WTC11 (cell line): ENCODE measurements around the gene RGS6.

ENCODE experiments used
- ATF6 ChIP-seq: sonication (generic); formaldehyde crosslinking; IDR thresholded peaks from 2 replicates; pipeline ENCODE4 v1.8.1; 2023; ENCODE audit warnings: mild to moderate bottlenecking, missing genetic modification reagents
- CREB1 ChIP-seq: sonication (generic); formaldehyde crosslinking; IDR thresholded peaks from 2 replicates; pipeline ENCODE4 v1.8.0; 2023; ENCODE audit warnings: mild to moderate bottlenecking, missing genetic modification reagents
- ESRRA ChIP-seq: sonication (generic); formaldehyde crosslinking; IDR thresholded peaks from 2 replicates; pipeline ENCODE4 v1.8.1; 2022; ENCODE audit warnings: mild to moderate bottlenecking, missing genetic modification reagents, borderline replicate concordance
- JUN ChIP-seq: sonication (generic); formaldehyde crosslinking; IDR thresholded peaks from 2 replicates; pipeline ENCODE4 v1.8.0; 2023; ENCODE audit warnings: mild to moderate bottlenecking, missing genetic modification reagents
- NR2C2 ChIP-seq: sonication (generic); formaldehyde crosslinking; IDR thresholded peaks from 2 replicates; pipeline ENCODE4 v1.8.0; 2022; ENCODE audit warnings: mild to moderate bottlenecking, missing genetic modification reagents
- SP1 ChIP-seq: sonication (generic); formaldehyde crosslinking; conservative IDR thresholded peaks from 2 replicates; pipeline ENCODE4 v1.8.1; 2022; ENCODE audit warnings: missing genetic modification reagents
- USF2 ChIP-seq: sonication (generic); formaldehyde crosslinking; IDR thresholded peaks from 2 replicates; pipeline ENCODE4 v1.8.1; 2023; ENCODE audit warnings: mild to moderate bottlenecking, missing genetic modification reagents, moderate library complexity
- ZMAT4 ChIP-seq: fragments of 250-450 bp; sonication (Bioruptor Pico); IDR thresholded peaks from 2 replicates; pipeline ENCODE4 v1.9.0; 2021; ENCODE audit warnings: mild to moderate bottlenecking
- ZNF121 ChIP-seq: sonication (generic); formaldehyde crosslinking; IDR thresholded peaks from 2 replicates; pipeline ENCODE4 v1.8.0; 2023; ENCODE audit warnings: missing genetic modification reagents
- ZNF423 ChIP-seq: fragments of 250-450 bp; sonication (Bioruptor Pico); IDR thresholded peaks from 2 replicates; pipeline ENCODE4 v2.1.2; 2022; ENCODE audit warnings: mild to moderate bottlenecking, moderate library complexity
- TF ChIP-seq, protein P1 (sequence below): fragments of 200-600 bp; IDR thresholded peaks from 2 replicates; pipeline ENCODE4 v1.8.0; 2022; ENCODE audit warnings: antibody characterized with exemption
- TF ChIP-seq, protein P2 (sequence below): sonication (generic); formaldehyde crosslinking; IDR thresholded peaks from 2 replicates; pipeline ENCODE4 v1.8.0; 2022; ENCODE audit warnings: mild to moderate bottlenecking, missing genetic modification reagents

DNA sequence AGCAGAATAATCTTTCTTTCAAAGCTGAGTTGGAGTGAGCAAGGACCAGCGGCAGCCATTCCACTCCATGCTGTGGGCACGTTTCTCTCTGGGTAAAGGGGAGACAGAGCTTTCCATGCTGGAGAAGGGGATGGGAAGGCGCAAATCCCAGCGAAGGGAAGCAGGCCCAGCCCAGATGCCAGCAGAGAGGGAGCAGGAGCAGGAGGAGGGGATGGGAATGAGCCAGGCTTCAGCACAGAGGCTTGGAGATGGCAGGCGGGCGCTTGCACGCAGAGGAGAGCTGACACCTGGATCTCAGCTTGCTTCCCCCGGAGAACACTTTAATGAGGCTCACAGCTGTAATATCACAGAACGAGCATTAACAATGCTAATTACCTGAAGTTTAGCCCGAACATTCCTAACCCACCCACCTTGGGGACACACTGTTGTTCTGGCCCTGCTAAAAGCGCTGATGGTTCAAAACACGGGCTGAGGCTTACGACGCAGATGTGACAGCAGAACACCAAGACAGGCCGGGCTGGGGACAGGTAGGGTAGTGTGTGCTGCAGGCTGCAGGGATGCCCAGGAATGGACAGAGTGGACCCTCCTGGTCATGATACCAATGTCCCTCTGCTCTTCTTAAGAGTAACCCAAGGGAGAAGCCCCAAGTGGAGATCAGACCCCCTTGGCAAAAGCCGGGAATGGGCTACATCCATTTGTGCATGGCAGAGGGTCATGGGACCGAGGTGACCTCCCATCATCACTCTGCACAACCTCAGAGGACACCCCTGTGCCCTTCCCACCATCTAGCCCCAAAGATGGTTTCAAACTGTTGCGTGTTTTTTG, 673.1 kb downstream of the RGS6 start:
- TF ChIP-seq ZNF121 (CRISPR knock-in tag): no peak
- no peak for TF ChIP-seq ZMAT4
- TF ChIP-seq ESRRA (CRISPR knock-in tag): no peak
- no peak for TF ChIP-seq JUN (CRISPR knock-in tag)
- TF ChIP-seq ATF6 (CRISPR knock-in tag): no peak
- TF ChIP-seq CREB1 (CRISPR knock-in tag): no peak
- TF ChIP-seq, protein P1, sequence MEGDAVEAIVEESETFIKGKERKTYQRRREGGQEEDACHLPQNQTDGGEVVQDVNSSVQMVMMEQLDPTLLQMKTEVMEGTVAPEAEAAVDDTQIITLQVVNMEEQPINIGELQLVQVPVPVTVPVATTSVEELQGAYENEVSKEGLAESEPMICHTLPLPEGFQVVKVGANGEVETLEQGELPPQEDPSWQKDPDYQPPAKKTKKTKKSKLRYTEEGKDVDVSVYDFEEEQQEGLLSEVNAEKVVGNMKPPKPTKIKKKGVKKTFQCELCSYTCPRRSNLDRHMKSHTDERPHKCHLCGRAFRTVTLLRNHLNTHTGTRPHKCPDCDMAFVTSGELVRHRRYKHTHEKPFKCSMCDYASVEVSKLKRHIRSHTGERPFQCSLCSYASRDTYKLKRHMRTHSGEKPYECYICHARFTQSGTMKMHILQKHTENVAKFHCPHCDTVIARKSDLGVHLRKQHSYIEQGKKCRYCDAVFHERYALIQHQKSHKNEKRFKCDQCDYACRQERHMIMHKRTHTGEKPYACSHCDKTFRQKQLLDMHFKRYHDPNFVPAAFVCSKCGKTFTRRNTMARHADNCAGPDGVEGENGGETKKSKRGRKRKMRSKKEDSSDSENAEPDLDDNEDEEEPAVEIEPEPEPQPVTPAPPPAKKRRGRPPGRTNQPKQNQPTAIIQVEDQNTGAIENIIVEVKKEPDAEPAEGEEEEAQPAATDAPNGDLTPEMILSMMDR: no peak
- TF ChIP-seq USF2 (CRISPR knock-in tag): no peak
- no peak for TF ChIP-seq NR2C2 (CRISPR knock-in tag)
- TF ChIP-seq ZNF423 (CRISPR knock-in tag): no peak
- no peak for TF ChIP-seq SP1 (CRISPR knock-in tag)
- TF ChIP-seq, protein P2, sequence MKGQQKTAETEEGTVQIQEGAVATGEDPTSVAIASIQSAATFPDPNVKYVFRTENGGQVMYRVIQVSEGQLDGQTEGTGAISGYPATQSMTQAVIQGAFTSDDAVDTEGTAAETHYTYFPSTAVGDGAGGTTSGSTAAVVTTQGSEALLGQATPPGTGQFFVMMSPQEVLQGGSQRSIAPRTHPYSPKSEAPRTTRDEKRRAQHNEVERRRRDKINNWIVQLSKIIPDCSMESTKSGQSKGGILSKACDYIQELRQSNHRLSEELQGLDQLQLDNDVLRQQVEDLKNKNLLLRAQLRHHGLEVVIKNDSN (CRISPR knock-in tag): no peak
